DMS 273 treated with DMSO at 0.1 percent for 48 hours (cell line): ENCODE measurements around the gene NMUR1.

Experiments
- DNase-seq: peaks from one replicate; lab custom pipeline; 2025; lab: John Stamatoyannopoulos, UW

NMUR1 gene

GRCh38 chr2:231525248-231526163 is 4.7 kb downstream of the NMUR1 start:
- no peak for DNase-seq

GRCh38 chr2:231524477-231525247 is 5.6 kb downstream of the NMUR1 start:
- no peak for DNase-seq

- DNase-seq, result no peak
Observed at GRCh38 chr2:231523451-231524285, 6.6 kb downstream of the NMUR1 start.

- DNase-seq, result no peak
Observed at GRCh38 chr2:231522418-231523180, 7.6 kb downstream of the NMUR1 start.

GRCh38 chr2:231521443-231521842 is 8.8 kb downstream of the NMUR1 start:
- DNase-seq, result no peak

- DNase-seq, result no peak
Observed at GRCh38 chr2:231519975-231520555, 10.2 kb downstream of the NMUR1 start.

- no peak for DNase-seq
Observed at GRCh38 chr2:231518771-231519170, 11.5 kb downstream of the NMUR1 start.

- no peak for DNase-seq
Observed at GRCh38 chr2:231515603-231516002, 14.6 kb downstream of the NMUR1 start.

- DNase-seq, result no peak
Observed at GRCh38 chr2:231514951-231515297, 15.3 kb downstream of the NMUR1 start.

GRCh38 chr2:231514225-231514950 is 15.9 kb downstream of the NMUR1 start:
- DNase-seq, result peak; percentile 93

- DNase-seq, result no peak
Observed at GRCh38 chr2:231513746-231514224, 16.5 kb downstream of the NMUR1 start.

GRCh38 chr2:231512222-231512621 is 18.0 kb downstream of the NMUR1 start:
- DNase-seq, result no peak

GRCh38 chr2:231503766-231504165 is 26.5 kb downstream of the NMUR1 start:
- DNase-seq, result no peak

GRCh38 chr2:231502596-231502995 is 27.6 kb downstream of the NMUR1 start:
- DNase-seq, result no peak

GRCh38 chr2:231497651-231498050 is 32.6 kb downstream of the NMUR1 start:
- DNase-seq, result no peak

GRCh38 chr2:231494669-231495068 is 35.6 kb downstream of the NMUR1 start:
- DNase-seq, result no peak

- no peak for DNase-seq
Observed at GRCh38 chr2:231490801-231491200, 39.4 kb downstream of the NMUR1 start.

- DNase-seq, result no peak
Observed at GRCh38 chr2:231489990-231490389, 40.3 kb downstream of the NMUR1 start.

- no peak for DNase-seq
Observed at GRCh38 chr2:231488331-231488730, 41.9 kb downstream of the NMUR1 start.

- DNase-seq, result no peak
Observed at GRCh38 chr2:231486851-231487596, 43.2 kb downstream of the NMUR1 start.
